HAP-1 (cell line): ENCODE results near the gene AKAP6.

ENCODE experiments used
- DNase-seq, 2 experiments: peaks; one replicate each; pipeline ENCODE4 v3.0.0-alpha.2; 2016 to 2020; ENCODE audit warnings: low spot score in 2 of 2
- H3K27me3 ChIP-seq: fragments of 250-450 bp; sonication (Bioruptor Pico); 2 replicates; pipeline ENCODE4 v1.5.1; 2020; ENCODE audit warnings: low read depth, mild to moderate bottlenecking, moderate library complexity
- H3K36me3 ChIP-seq: fragments of 250-450 bp; sonication (Bioruptor Pico); replicated peaks from 2 replicates; pipeline ENCODE4 v1.5.1; 2020; ENCODE audit warnings: mild to moderate bottlenecking
- H3K4me1 ChIP-seq: fragments of 250-450 bp; sonication (Bioruptor Pico); 2 replicates; pipeline ENCODE4 v1.5.1; 2020; ENCODE audit warnings: mild to moderate bottlenecking
- H3K4me3 ChIP-seq: fragments of 250-450 bp; sonication (Bioruptor Pico); 2 replicates; pipeline ENCODE4 v1.5.1; 2020; ENCODE audit warnings: mild to moderate bottlenecking, moderate library complexity
- H3K9me3 ChIP-seq: fragments of 250-450 bp; sonication (Bioruptor Pico); 2 replicates; pipeline ENCODE4 v1.5.1; 2020; ENCODE audit warnings: mild to moderate bottlenecking, moderate library complexity
- in situ Hi-C: fragments of 300-500 bp; cut with MboI; formaldehyde crosslinking; loops from 3 replicates; pipeline ENCODE4 v1.14.3; 2020; ENCODE audit warnings: low sequenced_read_pairs, inconsistent platforms, mixed read lengths

AKAP6 gene

DNA sequence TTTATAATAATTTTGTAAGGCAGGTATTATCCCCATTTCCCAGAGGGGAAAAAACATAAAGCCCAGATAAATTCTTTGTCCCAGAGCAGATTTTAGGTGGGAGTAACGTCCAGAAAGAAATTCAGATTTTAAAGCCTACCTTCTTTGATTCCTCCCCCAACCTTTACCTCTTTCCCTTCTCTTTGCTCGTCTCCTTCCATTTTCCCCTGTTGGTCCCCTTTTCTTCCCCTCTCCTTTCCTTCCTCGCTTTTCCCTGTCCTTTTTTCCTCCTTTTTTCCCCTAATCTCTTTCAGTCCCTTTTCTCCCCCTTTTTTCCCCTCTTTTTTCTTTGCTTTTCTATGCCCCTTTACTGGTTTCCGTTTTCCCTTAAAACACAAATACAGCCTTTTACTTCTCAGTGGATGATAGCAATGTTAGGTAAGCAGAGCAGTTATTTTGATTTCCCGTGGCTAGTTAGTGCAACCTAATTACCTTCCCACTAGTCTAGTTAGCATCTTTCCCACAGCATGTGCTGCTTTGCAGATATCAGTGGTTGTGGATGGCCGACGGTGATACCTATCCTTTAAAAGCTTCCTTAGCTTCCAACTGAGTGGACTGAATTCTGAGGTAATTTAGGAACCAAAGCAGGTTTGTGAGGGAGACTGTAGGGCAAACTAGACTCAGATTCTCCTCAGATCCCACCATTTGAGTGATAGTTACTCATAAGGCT lies 10.9 kb upstream of the AKAP6 start:
- no peaks in the 10 kb centered on the region for H3K9me3 ChIP-seq
- in situ Hi-C loops, result no loop called here
- no peak for DNase-seq

DNA sequence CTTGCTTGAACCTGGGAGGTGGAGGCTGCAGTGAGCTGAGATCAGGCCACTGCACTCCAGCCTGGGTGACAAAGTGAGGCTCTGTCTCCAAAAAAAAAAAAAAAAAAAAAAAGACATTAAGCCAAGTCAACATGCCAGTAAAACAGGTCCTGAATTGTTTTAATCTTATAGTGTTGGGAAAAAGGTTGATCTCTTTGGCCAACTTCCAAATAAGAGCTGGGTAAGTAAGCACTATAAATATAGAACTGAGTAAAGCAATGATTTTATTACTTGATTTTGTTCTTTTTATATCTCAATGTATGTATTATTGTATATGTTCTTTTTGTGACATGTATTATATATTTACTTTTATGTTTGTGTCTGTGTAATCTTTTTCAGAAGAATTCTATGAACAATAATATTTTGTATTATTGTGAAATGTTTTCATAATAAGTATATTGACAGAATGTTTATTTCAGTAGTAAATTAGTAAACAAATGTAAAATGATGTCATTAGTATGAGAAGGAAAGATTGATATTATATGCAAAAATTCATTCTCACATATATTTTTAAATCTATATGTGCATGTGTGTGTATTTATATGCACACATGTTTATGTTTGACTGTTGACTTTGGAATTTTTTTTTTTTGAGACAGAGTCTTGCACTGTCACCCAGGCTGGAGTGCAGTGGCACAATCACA lies 9.6 kb upstream of the AKAP6 start:
- Histone ChIP-seq H3K27me3 (no peaks in the 10 kb centered on the region), H3K36me3 (no peaks in the 10 kb centered on the region), H3K9me3 (no peaks in the 10 kb centered on the region), H3K4me1 (no peaks in the 10 kb centered on the region), H3K4me3 (no peak overlapping the region)
- in situ Hi-C loops, result no loop called here
- DNase-seq, result no peak

More for the DNA sequence above, 10.9 kb upstream of the AKAP6 start:
- Histone ChIP-seq H3K4me1 (no peaks in the 10 kb centered on the region), H3K4me3 (no peak overlapping the region), H3K27me3 (no peaks in the 10 kb centered on the region), H3K36me3 (no peaks in the 10 kb centered on the region)

DNA sequence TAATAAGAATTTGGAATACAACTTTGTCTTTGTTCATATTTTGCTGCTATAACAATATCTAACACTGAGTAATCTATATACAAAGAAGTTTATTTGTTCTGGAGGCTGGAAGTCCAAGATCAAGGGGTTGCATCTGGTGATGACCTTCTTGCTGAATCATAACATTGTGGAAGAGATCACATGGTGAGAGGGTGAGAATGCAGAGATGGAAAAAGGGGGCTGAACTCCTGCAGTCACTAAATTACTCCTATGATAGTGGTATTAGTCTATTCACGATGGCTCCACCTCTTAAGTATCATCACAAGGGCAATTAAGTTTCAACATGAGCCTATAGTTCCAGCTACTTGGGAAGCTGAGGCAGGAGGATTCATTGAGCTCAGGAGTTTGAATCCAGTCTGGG lies 4.5 kb upstream of the AKAP6 start:
- Histone ChIP-seq H3K9me3 (no peaks in the 10 kb centered on the region), H3K4me1 (no peaks in the 10 kb centered on the region), H3K27me3 (no peaks in the 10 kb centered on the region), H3K4me3 (no peak overlapping the region), H3K36me3 (no peaks in the 10 kb centered on the region)
- in situ Hi-C loops, result no loop called here
- DNase-seq, result no peak

DNA sequence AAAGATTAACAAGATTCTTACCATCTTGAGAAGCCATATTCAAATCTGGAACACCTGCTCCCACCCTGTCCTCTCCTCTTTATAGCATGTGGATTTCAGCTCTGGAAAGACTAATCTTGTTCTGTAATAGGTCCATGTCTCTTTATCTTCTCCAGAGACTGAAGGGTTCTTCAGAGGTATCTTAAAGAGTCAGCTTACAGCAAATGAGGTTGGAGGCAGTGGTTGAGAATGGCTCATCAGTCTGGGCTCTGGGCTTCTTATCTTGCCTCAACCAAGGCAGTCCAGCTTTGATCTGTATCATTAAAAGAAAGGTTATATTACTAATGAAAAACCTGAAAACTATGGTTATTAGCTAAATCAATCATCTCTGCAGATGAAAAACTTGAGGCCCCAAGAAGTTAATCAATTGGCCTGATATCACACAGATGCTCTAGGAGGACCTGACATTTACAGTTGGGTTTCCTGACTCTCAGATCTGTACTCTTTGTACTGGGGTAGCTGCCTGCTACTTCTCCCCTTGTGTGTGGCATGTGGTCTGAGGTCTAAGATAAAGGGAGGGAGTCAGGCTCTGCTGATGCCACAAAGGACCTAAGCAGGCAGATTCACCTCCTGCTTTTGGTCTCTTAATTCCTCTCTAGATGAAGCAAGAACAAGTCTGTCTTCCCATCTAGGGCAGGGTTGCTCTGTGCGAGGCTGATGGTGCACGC lies 1.7 kb upstream of the AKAP6 start:
- Histone ChIP-seq H3K36me3 (no peaks in the 10 kb centered on the region), H3K4me3 (no peak overlapping the region), H3K4me1 (peaks cover 7% of the 10 kb centered on the region), H3K9me3 (no peaks in the 10 kb centered on the region), H3K27me3 (no peaks in the 10 kb centered on the region)
- in situ Hi-C loops, result no loop called here
- DNase-seq, result no peak

DNA sequence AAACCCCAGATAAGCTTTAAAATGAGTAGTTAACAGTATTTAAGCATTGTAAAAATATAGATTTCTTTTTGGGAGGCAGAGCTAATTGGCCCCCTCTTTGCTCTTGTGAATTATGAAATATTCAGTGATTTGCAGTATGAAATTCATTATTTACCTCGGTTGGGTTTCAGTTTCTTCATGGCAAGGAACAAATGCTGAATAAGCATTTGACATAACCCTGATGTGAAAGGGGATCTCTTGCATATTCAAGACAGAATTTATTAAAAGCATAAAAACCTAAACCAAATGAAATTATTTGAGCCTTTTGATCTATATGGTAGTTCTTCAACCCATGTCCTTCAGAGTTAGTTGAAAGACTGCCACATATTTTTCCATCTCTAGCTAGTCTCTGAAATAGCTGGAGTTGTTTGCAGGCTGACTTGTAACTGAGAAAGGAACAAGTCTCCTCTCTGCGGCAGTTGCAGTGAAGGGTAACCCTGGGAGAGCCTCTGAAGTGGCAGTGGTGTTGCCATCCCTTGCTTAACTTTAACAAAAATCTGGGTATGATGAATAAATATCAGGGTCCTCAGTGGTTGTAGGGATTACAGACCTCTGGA lies 690 bp downstream of the AKAP6 start:
- Histone ChIP-seq H3K4me3 (no peak overlapping the region), H3K4me1 (peaks cover 7% of the 10 kb centered on the region), H3K36me3 (no peaks in the 10 kb centered on the region), H3K9me3 (no peaks in the 10 kb centered on the region), H3K27me3 (no peaks in the 10 kb centered on the region)
- in situ Hi-C loops, result no loop called here
- DNase-seq, result no peak

DNA sequence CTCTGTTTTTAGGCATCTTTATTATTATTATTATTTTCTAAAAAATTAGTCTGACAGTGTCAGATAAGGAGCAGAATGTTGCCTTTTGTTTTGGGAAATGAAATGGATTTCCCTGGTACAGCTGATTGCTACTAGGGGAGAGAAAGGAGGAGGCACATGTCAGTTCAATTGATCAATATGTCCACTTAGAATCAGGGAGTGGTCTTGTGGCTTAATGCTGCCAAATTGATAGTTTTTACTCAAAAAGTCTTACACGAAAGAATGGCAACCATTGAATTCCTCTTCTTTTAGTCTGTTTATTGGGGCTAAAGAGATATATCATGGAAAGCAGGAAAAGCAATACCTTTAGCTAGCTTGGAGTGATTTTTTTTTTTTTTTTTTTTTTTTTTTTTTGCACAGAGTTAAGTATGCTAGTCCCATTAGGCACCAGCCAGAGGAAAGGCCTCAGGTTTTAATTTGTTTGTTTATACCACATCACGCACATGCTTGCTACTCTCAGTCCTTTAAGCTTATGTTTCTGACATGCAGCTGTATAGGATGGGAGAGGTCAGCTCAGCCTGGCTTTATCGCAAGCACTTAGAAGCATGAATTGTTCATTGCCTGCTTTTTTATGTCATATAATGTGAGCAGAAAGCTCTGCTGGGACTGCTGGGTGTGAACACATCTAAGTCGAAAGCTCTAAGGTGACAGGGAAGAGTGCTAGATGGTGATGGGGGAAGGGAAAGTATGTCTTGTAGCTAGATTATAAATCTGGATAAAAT lies 1.4 kb downstream of the AKAP6 start:
- no peak for DNase-seq
- Histone ChIP-seq H3K9me3 (no peaks in the 10 kb centered on the region), H3K4me3 (no peak overlapping the region), H3K27me3 (no peaks in the 10 kb centered on the region), H3K36me3 (no peaks in the 10 kb centered on the region), H3K4me1 (peaks cover 7% of the 10 kb centered on the region)
- in situ Hi-C loops, result no loop called here

DNA sequence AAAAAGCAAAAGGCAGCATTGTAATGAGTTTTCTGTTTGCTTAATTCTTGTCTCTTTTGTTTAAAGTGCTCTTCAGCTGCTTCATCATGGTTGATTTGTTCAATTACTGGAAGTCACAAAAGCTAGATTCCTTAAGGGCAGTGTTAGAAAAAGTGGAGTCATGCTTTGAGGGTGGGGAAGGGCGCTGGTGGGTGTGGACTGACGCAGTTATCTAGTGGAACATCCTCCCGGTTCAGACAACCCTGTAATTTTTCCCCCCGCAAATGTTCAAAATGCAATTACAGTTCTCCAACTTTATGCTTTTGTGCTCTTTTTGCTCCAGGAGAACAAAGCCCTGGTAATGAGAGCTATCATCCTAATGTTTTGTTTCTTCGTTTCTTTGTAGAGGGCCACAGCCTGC lies 2.1 kb downstream of the AKAP6 start:
- DNase-seq, result no peak
- Histone ChIP-seq H3K9me3 (no peaks in the 10 kb centered on the region), H3K4me1 (peaks cover 7% of the 10 kb centered on the region), H3K36me3 (no peaks in the 10 kb centered on the region), H3K4me3 (no peak overlapping the region), H3K27me3 (no peaks in the 10 kb centered on the region)
- in situ Hi-C loops, result no loop called here

DNA sequence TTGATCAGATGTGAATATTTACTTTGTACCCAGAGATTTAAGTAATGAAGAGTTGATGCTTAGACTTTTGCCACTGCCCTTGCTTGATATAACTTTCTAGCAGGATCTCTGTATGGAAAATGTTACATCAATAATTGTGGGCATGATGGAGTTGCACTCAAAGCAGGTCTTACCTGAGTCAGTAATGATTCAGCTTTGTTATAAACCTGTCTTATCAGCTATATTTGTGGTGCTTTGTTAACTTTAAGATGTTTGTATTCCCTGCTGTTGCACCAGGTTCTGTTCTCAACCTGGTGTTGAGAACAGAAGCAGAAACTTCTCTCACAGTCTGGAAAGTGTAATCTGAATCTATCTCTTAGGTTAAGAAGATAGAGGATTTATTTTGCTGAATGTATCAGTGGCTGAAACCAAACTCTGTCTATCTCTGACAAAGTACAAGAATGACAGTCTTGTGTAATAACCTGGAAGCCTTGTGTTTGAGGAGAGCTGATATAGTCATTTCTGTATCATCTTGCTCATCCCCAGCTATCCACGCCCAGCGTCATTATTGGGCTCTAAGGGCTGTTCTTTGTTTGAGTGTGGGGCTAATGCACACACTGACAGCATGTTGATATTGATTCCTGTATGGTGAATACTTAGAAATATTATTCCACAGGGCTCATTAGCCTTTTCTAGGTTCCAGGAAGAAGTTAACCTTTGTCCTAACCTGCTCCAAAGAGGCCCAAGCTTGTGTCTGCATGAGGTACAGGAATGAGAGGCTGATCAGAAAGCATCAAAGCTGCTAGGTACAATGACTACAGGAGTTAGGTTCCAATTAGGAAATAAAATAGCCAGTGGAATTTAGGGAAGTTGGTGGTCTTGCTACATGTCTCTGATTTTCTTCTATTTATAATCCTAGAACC lies 3.6 kb downstream of the AKAP6 start:
- H3K36me3 ChIP-seq, result no peaks in the 10 kb centered on the region
- no peaks in the 10 kb centered on the region for H3K27me3 ChIP-seq
- in situ Hi-C loops, result no loop called here
- no peak for DNase-seq
- H3K4me3 ChIP-seq, result no peak overlapping the region
- no peaks in the 10 kb centered on the region for H3K9me3 ChIP-seq
- H3K4me1 ChIP-seq, result peaks cover 16% of the 10 kb centered on the region

DNA sequence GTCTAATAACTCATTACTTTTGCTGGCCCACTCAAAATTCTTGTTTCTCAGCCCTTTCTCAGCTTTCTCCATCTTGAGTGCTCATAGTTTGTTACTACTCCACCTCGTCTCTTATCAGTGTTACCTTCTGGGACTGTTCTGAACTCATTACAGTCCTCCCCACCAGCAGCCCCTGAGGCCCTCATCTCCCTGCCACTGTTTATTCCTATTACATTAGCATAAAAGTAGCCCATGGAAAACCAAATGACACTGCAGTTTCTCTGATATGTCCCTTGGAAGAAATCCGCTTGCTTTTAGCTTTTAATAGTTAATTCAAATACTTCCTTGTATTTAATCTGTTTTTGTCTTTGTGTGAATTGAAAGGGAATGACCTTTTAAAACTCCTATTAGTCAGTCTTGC lies 7.6 kb downstream of the AKAP6 start:
- DNase-seq, result peak; percentile 47 to 74

DNA sequence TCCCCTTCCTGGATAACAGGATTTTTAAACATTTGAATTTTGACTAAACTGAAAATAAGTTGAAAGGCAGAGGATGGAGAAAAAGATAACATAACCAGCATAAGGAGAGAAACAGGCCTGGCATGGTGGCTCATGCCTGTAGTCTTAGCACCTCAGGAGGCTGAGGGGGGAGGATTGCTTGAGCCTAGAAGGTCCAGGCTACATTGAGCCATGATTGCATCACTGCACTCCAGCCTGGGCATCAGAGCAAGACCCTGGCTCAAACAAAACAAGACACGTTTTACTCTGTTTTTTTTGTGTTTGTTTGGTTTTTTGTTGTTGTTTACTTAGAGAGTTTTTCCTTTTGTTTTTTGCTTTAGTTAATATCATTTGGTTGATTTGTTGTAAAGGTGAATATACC lies 8.7 kb downstream of the AKAP6 start:
- in situ Hi-C loops, result no loop called here
- Histone ChIP-seq H3K9me3 (no peaks in the 10 kb centered on the region), H3K4me1 (peaks cover 20% of the 10 kb centered on the region), H3K27me3 (no peaks in the 10 kb centered on the region), H3K36me3 (no peaks in the 10 kb centered on the region), H3K4me3 (no peak overlapping the region)
- no peak for DNase-seq

More for the DNA sequence above, 7.6 kb downstream of the AKAP6 start:
- H3K4me1 ChIP-seq, result peaks cover 11% of the 10 kb centered on the region
- in situ Hi-C loops, result no loop called here
- no peaks in the 10 kb centered on the region for H3K27me3 ChIP-seq
- H3K4me3 ChIP-seq, result no peak overlapping the region
- H3K9me3 ChIP-seq, result no peaks in the 10 kb centered on the region
- no peaks in the 10 kb centered on the region for H3K36me3 ChIP-seq

DNA sequence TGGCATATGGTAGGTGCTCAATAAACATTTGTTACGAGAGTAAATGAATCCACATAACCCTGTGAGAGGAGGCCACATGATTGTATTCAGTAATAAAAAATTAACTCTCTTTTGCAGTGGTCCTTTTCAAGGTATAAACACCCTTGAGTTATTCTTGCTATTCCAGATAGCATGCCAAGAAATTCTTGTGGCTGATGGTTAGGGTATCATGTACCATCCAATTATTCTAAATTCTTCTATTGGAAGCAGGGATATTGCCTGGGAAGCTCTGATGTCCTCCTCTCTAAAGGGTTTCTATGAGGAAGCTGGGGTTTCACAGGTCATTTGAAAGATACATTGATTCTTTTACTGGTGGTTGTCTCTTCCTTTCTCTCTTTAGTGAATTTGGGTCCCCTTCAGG lies 10.1 kb downstream of the AKAP6 start:
- Histone ChIP-seq H3K9me3 (no peaks in the 10 kb centered on the region), H3K27me3 (no peaks in the 10 kb centered on the region), H3K36me3 (no peaks in the 10 kb centered on the region), H3K4me1 (peaks cover 23% of the 10 kb centered on the region), H3K4me3 (no peak overlapping the region)
- DNase-seq, result no peak
- in situ Hi-C loops, result no loop called here

DNA sequence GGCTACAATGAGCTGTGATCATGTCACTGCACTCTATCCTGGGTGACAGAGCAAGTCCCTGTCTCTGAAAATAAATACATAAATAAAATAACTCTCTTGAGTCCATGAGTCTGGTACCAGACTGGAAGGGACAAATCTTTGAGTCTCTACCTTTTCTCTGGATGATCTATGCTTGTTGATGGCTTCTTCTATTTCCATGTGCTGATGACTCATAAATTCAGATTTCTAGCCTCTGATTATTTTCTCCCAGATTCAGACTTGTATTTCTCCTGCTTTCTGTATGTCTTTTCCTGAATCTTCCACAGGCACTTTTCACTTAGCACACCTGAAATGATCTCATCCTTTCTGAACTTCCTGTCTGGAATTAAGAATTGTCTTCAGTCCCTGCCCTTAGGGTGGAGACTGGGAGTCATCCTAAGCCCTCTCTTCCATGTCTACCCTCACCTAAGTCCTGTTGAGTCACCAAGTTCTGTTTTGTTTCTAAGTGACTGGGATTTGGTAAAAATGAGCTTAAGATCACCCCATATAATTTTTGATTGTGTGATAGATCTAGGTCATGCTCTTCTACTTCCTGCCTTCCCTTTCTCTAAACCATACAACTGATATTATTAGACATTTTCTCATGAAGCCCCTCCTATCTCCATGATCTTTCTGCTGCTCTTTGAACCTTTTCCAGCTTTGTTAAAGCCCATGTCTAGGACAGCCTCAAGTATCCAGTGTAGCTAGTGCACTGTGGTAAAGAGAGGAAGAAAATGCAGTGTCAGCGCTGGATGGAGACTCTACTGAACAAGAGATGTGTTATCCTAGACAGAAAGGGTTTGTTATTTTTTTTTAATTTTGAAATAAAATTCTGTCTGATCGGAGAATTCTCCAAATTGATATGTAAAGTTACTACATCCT lies 13.1 kb downstream of the AKAP6 start:
- DNase-seq, result peak in 1 of 2 experiments; percentile 29
- H3K27me3 ChIP-seq, result no peaks in the 10 kb centered on the region
- H3K36me3 ChIP-seq, result no peaks in the 10 kb centered on the region
- H3K9me3 ChIP-seq, result no peaks in the 10 kb centered on the region
- in situ Hi-C loops, result no loop called here
- H3K4me1 ChIP-seq, result peaks cover 17% of the 10 kb centered on the region
- H3K4me3 ChIP-seq, result no peak overlapping the region
